HPDE6-E6E7 (cell line): ENCODE data around the gene RUFY3.
"Not testable (repeated sequence)": the region's sequence is repeated elsewhere in the genome, so short reads cannot be mapped to it uniquely, and the experiment has no call there.

Experiments used
- DNase-seq: peaks from one replicate; pipeline ENCODE4 v3.0.0; 2011; ENCODE audit warnings: missing footprints; ENCODE audit errors: extremely low spot score

The RUFY3 gene

GRCh38 chr4:70737409-70737808 lies 15.6 kb downstream of the RUFY3 start:
- DNase-seq, result no peak

DNA sequence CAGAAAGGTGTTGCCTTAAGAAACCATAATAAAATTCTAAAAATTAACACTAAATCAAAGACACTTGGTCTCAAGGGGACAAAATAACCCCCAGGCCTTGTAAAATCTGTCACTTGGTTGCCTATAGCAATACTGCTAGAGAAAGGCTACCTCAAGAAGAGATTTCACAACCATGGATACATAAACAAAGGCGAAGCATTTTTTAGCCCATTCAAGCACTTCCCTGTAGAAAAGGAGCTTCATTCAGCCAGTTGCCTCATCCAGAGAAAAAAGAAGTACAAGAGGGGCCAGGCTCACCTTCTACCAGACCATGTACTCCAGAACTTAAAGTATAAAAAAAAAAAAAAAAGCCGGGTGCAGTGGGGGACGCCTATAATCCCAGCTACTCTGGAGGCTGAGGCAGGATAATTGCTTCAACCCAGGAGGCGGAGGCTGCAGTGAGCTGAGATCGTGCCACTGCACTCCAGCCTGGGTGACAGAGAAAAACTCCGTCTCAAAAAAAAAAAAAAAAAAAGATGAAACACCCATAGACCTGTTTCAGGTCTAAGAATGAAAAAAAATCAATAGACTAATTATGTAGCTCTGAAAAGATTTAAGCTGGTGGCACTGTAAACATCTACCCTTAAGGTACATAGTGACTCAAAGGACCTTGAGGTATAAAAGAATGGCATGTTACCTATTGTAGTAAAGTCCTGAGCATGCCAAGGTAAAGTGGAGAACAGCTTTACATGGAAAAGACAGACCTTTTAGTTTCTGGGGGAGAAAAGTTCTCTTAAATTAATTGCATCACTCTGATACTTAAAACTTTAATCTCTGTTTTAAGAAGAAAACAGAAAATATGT lies 18.0 kb downstream of the RUFY3 start:
- no peak for DNase-seq

DNA sequence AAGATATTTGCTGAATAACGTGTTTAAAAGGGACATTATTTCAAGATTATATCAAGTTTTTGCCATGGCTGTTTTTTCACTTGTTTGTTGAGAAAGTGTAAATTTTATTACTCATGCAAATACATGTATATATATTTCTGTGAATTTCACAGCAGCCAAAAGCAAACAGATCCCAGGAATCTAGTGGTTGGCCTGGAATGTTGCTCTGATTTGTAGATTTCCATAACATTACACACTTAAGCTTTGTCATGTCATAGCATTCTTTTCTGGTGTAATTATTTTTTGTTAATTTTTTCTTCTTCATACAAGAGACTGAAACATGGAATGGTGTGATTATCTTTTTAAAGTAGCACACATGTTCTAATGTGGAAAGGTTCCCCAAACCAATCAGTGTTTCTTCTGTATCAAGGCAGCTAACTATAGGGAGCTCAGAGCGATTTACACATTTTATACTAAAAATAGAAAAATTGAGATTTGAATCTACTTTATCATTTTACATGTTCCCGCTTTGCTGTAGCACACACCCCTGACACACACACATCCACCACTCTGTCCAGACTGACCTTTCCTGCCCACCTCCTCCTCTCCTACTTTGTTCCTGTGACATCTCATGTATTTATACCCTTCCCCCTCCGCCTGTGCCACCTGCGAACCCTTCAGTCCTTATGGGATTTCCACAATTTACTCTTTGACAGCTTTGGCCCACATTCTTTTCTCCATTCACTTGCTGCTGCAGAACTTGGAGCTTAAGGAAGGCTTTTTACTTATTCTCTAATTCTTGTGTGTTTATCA lies 20.3 kb downstream of the RUFY3 start:
- no peak for DNase-seq

DNA sequence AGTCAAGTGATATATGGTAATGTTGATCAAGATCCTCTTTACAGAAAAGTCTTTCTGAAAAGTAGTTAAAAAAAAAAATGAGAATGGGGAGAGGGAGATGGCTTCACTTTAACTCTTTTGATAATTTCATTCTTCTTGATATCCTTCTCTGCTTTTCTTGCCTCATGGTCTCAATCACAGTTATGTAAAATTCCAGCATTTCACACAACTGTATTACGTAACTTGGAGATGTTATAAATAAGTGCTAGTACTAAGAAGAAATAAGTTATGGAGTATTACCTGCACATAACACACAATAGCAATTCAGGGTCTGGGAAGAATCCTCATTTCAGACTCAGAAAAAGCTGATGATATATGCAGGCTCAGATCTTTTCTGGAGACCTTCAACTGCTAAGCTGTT lies 22.0 kb downstream of the RUFY3 start:
- no peak for DNase-seq

- no peak for DNase-seq
These were observed 24.5 kb downstream of the RUFY3 start for GRCh38 chr4:70746179-70746839.

GRCh38 chr4:70747874-70748273 lies 26.1 kb downstream of the RUFY3 start:
- no peak for DNase-seq

- no peak for DNase-seq
These were observed 27.5 kb downstream of the RUFY3 start for GRCh38 chr4:70749313-70749712.

DNA sequence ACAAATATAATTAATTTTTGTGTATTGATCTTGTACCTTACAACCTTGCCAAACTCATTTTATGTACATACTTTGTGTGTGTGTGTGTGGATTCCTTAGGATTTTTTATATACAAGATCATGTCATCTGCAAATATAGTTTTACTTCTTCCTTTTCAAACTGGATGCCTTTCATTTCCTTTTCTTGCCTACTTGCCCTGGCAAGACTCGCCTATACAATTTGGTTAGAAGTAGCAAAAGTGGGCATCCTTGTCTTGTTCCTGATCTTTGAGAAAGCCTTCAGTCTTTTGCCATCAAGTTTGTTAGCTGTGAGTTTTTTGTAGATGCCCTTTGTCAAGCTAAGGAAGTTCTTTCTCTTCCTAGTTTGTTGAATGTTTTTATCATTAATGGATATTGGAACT lies 30.5 kb downstream of the RUFY3 start:
- DNase-seq, result no peak

GRCh38 chr4:70753630-70754029 lies 31.9 kb downstream of the RUFY3 start:
- DNase-seq, result no peak

DNA sequence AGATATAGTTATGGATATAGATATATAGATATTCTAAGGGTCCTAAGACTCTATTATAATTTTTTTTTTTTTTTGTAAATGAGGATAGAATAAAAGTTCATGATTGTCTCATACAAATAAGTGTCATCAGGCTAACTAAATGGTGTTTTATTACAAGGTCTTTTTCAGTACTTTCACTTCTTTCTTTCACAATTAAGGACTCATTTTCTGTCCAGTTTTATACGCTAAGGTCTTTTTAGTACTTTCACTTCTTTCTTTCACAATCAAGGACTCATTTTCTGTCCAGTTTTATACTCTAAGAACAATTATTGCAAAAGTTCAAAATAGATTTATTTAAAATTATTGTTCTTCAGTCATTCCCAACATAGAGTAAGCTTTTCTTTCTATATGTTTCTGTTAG lies 32.7 kb downstream of the RUFY3 start:
- DNase-seq, result no peak

- DNase-seq, result no peak
These were observed 33.4 kb downstream of the RUFY3 start for GRCh38 chr4:70754990-70755688.

DNA sequence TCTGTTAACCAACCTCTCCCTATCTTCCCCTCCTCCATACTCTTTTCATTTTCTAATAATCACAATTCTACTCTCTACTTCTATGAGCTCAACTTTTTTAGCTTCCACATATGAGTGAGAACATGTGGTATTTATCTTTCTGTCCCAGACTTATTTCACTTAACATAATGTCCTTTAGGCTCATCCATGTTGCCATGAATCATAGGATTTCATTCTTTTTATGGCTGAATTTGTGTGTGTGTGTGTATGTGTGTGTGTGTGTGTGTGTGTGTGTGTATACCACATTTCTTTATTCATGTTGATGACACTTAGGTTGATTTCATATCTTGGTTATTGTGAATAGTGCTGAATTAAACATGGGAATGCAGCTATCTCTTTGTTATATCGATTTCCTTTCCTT lies 37.4 kb downstream of the RUFY3 start:
- DNase-seq, result no peak

DNA sequence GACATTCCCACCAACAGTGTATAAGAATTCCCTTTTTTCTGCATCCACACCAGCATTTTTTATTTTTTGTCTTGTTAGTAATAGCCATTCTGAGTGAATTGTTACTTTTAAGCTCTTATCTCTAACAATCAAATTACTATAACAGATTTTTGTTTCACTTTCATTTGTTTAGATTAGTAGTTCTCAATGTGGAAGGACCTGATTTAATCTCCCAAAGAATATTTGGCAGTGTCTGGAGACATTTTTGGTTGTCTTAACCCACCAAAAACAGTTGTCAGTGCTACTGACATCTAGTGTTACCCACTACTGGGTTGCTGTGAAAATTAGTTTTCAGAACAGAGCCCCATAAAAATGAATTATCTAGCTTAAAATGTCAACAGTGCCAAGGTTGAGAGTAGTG lies 37.9 kb downstream of the RUFY3 start:
- DNase-seq, result no peak

DNA sequence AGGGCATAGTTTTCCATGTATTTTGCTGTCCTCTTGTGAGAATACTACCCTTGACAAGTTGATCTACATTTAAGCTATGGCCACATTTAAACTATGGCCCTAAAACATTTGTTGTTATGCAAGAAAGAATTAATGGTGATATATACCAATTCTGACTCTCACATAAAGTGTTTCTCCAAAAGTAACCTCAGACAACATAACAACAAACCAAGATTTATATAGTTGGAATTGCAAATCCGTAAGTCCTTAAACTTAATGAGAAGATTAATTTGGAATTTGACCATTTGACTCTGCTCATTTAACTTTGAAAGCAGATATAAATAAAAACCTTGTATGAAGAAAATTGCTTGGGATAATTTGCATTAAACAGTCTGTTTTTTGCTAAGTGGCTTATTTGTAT lies 38.9 kb downstream of the RUFY3 start:
- DNase-seq, result no peak

GRCh38 chr4:70761276-70761816 lies 39.6 kb downstream of the RUFY3 start:
- no peak for DNase-seq

DNA sequence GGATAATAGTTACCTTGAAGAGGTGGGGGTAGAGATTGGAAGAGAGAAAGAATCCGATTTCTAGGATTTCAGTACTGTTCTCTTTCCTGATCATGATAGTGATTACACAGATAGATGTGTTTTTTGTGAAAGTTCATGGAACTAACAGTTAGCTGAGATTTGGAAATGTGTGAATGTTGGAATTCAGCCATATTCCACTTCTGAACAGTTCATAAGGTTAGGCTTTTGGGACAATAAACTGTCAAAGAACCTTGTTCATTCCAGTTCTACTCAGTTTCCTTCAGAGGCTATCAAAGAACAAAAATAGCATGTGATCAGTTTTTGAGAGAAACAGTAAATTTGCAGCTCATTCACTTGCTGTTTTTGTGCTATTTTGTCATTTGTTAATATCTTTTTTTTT lies 43.6 kb downstream of the RUFY3 start:
- DNase-seq, result no peak

DNA sequence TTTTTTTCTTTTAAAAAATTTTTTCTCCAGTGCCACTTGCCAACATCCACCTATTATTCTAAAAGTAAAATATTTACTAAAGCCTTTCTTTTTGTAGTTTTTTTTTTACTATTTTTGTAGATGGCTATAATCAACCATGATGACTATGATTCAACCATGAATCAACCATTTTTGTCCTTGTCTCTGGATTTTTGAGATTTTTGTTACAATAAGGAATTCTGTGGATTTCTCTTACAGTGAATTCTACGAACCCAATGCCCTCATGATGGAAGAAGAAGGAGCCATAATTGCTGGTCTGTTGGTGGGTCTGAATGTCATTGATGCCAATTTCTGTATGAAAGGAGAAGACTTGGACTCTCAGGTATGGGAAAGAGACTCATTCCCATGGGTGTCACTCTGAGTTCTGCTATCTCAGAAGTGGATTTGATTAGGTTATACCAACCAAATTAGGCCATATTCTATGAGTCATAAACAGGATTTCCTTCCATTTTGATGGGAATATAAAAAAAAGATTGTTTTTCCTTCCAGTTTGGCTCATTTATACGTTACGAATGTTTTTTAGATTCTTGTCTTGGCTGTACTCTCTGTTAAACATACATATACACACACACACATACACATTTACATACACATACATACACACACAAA lies 46.7 kb downstream of the RUFY3 start:
- DNase-seq, result no peak

DNA sequence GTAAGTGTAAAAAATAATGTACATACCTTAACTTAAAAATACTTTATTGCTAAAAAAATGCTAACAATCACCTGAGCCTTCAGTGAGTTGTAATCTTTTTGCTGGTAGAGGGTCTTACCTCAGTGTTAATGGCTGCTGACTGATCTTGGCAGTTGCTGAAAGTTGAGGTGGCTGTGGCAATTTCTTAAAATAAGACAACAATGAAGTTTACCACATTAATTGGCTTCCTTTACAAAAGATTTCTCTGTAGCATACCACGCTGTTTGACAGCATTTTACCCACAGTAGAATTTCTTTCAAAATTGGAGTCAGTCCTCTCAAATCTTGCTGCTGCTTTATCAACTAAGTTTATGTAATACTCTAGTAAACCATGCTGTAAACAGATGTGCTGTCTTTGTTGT lies 47.6 kb downstream of the RUFY3 start:
- DNase-seq, result not testable (repeated sequence)

GRCh38 chr4:70772929-70773555 lies 51.3 kb downstream of the RUFY3 start:
- no peak for DNase-seq

DNA sequence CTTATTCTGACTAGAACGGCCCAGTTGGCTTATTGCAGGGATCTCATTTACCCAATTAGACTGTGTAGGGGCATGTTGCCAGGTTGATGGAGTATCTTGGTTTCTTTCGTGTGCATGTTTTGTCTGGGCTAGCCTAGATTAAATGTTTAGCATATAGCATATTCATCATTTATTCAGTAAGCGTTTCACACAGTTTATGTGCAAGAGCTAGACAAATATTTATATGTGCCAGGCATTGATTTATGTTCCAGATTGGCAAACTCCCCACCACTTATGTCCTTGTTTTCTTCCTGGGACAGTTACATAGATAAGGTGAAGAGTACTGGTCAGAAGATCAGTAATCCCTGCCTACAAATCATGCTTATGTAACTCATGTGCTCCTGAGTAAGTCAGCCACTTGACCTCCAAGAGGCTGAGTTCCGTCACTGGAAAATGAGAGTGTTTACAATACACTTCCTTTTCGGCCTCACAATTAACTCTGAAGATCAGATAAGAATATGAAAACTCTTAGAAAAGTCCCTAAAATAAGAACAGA lies 57.2 kb downstream of the RUFY3 start:
- DNase-seq, result no peak
